H1 (cell line): ENCODE data around the gene MAGI2. TPM values are rescaled to one million over a fixed set of nuclear protein-coding genes. Genes with fewer than 3 reads are reported as not detected.

Experiments used
- HDAC2 ChIP-seq, 2 experiments: fragments of 300-600 bp in 1 of 2; sonication (generic) in 1 of 2; IDR thresholded peaks; 2 replicates each; pipeline ENCODE4 v1.6.1; 2011 to 2012; ENCODE audit warnings: low read depth in 2 of 2, low read length in 2 of 2, mild to moderate bottlenecking in 2 of 2, moderate library complexity in 2 of 2, borderline replicate concordance in 1 of 2, inconsistent platforms in 1 of 2
- MAX ChIP-seq: IDR thresholded peaks from 2 replicates; pipeline ENCODE4 v1.6.1; 2012; ENCODE audit warnings: inconsistent platforms
- RAD21 ChIP-seq, 2 experiments: IDR thresholded peaks in 1 of 2; conservative IDR thresholded peaks in 1 of 2; 2 replicates each; pipeline ENCODE4 v1.6.1; 2011; ENCODE audit warnings: low read depth in 2 of 2, low read length in 2 of 2, improper control_type of control experiment in 1 of 2, inconsistent platforms in 1 of 2, mild to moderate bottlenecking in 1 of 2, moderate library complexity in 1 of 2
- polyA plus RNA-seq, 7 experiments: library from polyadenylated mRNA; depleted of rRNA in 3 of 7; stranded (reverse) in 5 of 7; unstranded in 2 of 7; fragments of >200 nt in 5 of 7; fragments of 200-250 nt in 2 of 7; gene quantifications; 1 replicate in 5 of 7; 2 replicates in 1 of 7; 4 replicates in 1 of 7; pipeline versions ENCODE4 v1.2.1 to v1.2.3, GENCODE V29; 2011 to 2013; ENCODE audit warnings: missing spikeins in 2 of 7, mixed read lengths in 2 of 7
- total RNA-seq: library from RNA; stranded (reverse); fragmentation: NEBNext Ultra II Directional; extraction: Animal tissue kit (Norgen Biotek cat#: 25700); gene quantifications from 2 replicates; pipeline ENCODE4 v1.2.1, GENCODE V29; 2021

The MAGI2 gene
- total and polyA plus RNA-seq, 2 of the 8 experiments (the other 6 are each of a cell fraction or from before 2014, with no cell fraction given): 6.0 to 27.3 TPM

GRCh38 chr7:78679112-78679876 is 774.2 kb downstream of the MAGI2 start (continued):
- TF ChIP-seq HDAC2 (IDR thresholded peaks at IDR 0.05; ENCODE audit: borderline replicate concordance in 1 of 2, low read depth in 2 of 2, low read length in 2 of 2) (no peak), MAX (no peak), RAD21 (IDR thresholded peaks at IDR 0.05 in 1 of 2, conservative IDR thresholded peaks at IDR 0.05 in 1 of 2; ENCODE audit: low read depth in 2 of 2, low read length in 2 of 2) (no peak)
